GM23248 (cell line): Measurements from ENCODE around the gene CKM.

Source experiments
- EZH2 ChIP-seq: fragments of 200-600 bp; sonication (generic); IDR thresholded peaks from 2 replicates; pipeline ENCODE4 v1.6.1; 2018; ENCODE audit warnings: antibody characterized with exemption, mild to moderate bottlenecking; ENCODE audit not compliant: insufficient read depth, poor library complexity, severe bottlenecking
- EZH2phosphoT487 ChIP-seq: fragments of 200-600 bp; sonication (generic); IDR thresholded peaks from 2 replicates; pipeline ENCODE4 v1.6.1; 2018; ENCODE audit warnings: antibody characterized with exemption, moderate library complexity, mild to moderate bottlenecking, low read depth; ENCODE audit not compliant: insufficient read depth

DNA sequence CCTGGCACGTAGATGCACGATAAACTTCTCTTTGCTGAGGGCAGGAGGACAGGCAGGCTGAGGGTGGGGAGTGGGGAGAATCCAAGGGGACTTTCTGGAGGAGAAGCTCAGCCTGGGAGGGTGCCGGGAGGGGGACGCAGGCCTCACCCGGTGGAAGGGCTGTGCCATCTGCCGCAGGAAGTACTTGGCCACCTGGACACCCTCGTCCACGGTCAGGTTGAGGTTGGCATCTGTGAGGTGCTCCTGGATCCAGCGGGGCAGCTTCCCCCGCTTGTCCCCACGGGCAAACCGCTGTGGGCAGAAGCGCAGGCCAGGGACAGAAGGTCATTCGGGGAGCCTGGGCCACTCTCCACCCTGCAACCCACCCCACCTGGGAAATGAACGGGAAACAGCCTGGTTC, 29.4 kb upstream of the CKM start:
- TF ChIP-seq EZH2phosphoT487 (no peak), EZH2 (no peak)
